GM21367 (cell line): ENCODE measurements around the gene OR10A3.

Experiments
- ATAC-seq: cut with Tn5 transposase; IDR thresholded peaks from one replicate; pipeline ENCODE4 v1.9.1; 2021; ENCODE audit not compliant: unreplicated experiment

OR10A3 gene

DNA sequence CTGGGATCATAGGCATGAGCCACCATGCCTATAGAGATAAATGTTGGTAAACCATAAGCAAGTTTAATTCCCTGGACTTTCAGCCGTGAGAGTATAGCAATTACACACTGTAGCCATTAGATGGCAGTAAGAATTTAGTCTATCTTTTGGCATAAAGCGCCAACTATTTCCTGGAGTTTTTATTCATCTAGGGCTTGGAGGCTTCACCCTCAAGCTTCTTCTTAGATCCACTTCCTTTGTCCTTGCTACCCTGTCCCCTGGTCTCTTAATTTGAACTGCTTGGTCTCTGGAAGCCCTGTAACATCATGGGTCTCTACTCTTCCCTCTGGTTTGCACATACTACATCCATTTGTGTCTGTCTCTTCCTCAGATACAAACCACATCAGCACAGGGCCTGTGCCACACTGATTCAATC, 48.7 kb downstream of the OR10A3 start:
- ATAC-seq, result peak; percentile 47

DNA sequence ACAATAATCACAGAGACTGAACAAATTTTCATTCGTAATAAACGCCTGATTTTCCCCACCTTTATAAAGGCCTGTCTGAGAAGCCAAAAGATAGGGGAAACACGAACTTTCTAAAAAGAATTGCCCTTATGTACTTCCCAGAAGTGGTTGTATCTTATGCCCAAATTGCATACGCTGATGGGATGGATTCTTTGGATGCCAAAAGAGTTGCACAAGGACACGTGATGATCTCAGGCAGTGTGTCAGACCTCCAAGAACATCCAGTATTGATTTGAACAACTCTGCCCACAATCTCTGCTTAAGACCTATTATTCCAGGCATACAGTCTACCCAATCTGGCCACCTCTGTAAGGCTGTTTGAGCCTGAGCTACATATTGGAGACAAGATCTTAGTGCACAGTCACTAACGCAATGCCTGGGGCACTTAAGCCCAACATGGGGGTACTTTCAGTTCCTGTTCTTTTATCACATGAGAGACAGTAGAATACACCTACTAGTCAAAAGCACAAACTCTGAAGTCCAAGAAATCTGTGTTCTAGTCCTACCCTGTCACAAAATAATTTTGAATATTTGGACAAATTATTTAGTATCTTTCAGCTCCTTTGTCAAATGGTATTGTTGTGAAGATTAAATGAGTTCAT, 49.3 kb downstream of the OR10A3 start:
- peak; percentile 56 for ATAC-seq

DNA sequence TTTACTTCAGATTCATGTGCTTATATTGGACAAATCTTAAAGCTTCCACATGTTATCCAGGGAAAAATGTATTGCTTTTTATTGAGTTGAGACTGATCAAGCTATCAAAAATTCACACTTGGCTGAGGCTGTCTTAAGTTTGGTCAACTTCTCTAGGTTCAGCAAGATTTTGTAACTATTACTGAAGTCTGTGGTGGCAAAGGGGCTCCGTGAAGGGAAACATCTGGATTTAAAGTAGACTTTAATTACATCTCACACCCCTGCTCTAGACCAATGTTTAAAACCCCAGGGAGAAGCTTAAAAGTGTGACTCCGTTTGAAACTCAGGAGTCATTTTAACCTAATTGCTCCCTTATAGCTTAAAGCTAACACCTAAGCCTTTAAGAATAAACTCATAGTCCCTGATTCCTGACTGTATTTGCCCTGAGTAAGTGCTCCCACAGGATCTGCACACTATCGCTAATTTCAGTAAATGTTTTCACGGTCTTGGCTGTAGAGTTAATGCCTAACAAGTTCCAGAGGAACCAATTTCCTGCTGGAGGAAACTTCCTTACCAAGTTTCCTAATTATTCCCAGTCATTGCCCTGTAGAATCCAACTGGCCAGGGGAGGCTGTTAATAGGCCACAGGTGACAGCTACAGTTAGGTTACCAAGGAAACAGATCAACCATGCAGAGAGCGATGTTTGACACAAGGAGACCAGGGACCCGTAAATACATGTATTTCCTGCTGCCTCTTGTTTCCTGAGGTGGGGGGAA, 50.9 kb downstream of the OR10A3 start:
- ATAC-seq, result no peak

DNA sequence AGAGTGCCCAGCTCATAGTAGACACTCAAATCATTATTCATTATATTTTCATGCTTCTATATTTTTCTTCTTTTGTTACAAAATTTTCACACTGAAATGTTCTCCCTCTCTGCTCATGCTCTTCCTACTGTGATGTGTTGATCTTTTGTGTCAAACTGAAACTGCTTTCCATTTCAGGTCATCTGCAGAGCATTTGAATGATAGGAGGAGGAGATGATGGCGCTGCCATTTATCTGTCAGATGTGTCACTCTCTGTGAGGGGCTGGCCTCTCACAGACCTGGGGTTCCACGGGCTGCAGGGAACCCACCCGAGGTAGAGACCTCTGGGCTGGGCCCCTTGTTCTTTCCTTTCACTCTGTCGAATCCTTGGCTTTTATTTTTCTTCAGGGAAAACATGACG, 51.5 kb downstream of the OR10A3 start:
- no peak for ATAC-seq
